ENCODE results near the gene NCS1.

DNA sequence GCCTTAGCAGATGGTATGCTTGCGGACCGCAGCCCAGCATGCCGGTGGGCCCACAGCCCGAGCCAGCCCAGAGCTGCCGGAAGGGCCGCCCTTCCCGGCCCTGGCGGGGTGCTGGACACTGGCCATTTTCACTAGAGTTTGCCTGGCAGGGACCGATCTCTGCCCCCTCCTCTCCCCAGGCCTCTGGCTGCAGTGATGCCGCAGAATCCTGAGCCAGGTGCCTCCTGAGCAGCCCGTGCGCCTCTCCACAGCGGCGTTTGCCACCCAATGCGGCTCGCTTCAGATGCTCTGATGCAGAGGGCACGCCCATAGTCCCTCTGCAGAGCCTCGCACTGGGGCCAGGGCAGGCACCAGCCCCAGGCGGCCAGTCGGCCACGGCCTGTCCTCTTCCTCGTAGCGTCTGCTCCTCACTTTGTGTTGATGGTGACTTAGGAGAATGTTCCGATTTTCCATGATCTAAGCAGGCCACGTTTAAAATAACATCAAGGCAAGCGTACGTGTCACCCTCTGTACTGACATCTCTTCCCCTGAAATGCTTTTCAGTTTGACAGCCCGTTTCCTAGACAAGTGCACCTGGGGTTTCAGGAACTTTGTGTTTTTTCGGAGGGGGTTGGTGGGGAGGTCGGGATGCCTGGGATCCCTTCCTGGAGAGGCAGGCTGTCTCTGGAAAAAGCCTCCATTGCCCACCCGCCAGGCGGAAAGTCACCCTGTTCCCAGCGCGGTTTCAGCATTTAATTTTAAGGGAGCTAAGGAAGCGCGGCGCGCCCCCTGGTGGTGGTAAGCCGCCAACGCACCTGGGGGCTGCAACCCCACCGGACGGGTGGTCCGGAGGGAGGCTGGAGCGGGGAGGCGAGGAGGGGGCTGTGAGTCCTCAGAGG, 63.6 kb downstream of the NCS1 start:
- TF ChIP-seq, protein P1, sequence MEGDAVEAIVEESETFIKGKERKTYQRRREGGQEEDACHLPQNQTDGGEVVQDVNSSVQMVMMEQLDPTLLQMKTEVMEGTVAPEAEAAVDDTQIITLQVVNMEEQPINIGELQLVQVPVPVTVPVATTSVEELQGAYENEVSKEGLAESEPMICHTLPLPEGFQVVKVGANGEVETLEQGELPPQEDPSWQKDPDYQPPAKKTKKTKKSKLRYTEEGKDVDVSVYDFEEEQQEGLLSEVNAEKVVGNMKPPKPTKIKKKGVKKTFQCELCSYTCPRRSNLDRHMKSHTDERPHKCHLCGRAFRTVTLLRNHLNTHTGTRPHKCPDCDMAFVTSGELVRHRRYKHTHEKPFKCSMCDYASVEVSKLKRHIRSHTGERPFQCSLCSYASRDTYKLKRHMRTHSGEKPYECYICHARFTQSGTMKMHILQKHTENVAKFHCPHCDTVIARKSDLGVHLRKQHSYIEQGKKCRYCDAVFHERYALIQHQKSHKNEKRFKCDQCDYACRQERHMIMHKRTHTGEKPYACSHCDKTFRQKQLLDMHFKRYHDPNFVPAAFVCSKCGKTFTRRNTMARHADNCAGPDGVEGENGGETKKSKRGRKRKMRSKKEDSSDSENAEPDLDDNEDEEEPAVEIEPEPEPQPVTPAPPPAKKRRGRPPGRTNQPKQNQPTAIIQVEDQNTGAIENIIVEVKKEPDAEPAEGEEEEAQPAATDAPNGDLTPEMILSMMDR (tag by site-specific recombination; IDR thresholded peaks at IDR 0.05) = peak; percentile 87
- no peak for TF ChIP-seq YY1 (tag by site-specific recombination; IDR thresholded peaks at IDR 0.05)
- no peak for TF ChIP-seq ZSCAN4 (tag by site-specific recombination; IDR thresholded peaks at IDR 0.05)
- no peak for TF ChIP-seq ZNF292 (tag by site-specific recombination; IDR thresholded peaks at IDR 0.05; ENCODE audit: borderline replicate concordance, low read depth)
- TF ChIP-seq ZNF660 (tag by site-specific recombination; IDR thresholded peaks at IDR 0.05) = no peak; the same call in 1 of the 2 replicates
- no peak for TF ChIP-seq REST (tag by site-specific recombination; IDR thresholded peaks at IDR 0.05)
- no peak for TF ChIP-seq SP2 (tag by site-specific recombination; IDR thresholded peaks at IDR 0.05)
